Measurements from ENCODE around the gene ZIC1.

The ZIC1 gene

DNA sequence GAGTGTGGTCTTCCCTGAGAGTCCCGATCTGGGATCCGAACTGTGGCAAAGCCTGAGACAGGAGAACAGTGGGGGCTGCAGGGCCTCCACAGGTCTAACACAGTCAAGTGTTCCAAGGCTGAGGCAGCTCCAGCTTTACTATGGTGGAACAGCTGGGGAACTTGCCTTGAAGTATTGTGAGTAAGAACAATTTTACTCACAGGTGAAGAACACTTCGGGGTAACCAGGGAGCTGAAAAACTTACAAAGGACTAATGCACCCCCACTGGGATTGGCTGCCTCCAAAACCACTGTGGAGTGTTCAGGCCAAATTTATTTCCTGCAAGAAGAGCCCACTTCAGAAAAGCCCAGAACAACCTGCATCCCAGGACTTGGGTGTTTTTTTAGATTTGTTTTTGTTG is 28.2 kb upstream of the ZIC1 start:
- no peak for DNase-seq

DNA sequence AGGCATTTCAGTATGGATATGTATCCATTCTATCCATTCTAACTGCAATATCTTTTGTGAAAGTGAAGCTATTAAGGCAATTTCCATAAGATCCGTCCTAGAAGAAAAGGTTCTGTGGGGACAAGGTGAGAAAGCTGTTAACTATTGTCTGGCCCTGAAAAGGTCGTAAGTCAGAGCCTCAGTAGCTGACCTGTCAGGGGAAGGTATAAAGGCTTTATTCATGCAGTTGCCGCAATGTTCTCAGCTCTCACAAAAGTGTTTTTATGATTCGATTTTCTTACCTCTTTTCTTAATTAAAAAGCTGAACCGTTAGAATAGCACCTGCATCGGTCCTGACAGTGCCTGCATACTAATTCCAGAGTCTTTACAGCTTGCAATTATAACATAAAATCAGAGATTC is 27.6 kb upstream of the ZIC1 start:
- no peak for DNase-seq

DNA sequence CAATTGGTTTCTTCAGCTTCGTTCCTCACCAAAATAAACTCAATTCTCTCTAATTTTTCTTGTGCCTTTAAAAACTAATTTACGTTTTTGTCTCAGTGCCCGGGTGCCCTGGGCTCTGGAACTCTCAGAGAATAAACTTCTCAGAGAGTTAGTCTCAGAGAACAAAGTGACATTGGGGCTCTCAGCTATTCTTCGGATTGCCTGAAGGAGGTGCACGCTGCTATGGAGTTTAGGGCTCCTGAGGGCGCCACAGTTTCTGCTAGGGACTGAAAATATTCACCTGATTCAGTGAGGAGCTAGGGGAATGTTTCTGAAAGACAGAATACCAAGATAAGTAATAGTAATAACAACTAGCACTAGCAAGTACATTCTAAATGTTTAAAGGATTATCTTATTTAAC is 25.5 kb upstream of the ZIC1 start:
- no peak for DNase-seq

DNA sequence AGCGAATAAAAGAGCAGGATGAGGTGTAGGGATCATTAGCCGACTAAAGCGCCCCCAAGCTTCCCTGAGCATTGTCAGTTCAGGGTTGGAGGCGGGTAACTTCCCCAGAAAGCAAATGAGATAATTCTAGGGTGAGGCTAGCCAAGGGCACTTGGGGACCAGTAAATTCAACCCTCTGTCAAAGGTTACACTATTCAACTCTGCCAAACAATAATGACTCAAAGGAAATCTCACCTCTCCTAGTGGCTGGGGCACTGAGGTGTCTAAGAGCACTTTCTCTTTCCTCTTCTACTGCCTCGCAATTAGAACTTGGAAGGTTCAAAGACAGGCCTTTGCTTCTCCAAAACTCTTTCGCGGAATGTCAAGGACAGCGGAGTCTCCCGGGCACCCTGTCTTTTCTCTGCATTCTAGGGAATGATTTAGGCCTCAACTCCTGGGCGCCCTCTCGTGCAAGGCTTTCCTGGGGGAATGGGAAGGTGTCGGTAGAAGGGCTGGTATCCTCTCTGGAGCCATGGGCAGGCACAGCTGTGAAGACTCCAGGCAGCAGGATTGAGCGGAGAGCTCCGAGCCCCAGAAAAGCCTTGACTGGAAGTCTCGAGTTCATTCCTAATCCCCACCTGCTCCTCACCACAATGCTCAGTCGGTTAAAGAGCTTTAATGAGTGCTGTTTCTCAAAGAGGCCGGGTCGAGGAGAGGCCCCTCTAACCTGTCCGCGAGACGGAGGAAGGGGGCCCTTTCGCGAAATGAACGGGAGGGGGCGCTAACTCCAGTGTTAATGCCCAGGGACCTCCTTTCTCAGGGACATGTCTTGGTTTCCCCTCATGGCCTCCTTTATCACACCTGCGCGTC is 24.7 kb upstream of the ZIC1 start:
- DNase-seq = no peak

DNA sequence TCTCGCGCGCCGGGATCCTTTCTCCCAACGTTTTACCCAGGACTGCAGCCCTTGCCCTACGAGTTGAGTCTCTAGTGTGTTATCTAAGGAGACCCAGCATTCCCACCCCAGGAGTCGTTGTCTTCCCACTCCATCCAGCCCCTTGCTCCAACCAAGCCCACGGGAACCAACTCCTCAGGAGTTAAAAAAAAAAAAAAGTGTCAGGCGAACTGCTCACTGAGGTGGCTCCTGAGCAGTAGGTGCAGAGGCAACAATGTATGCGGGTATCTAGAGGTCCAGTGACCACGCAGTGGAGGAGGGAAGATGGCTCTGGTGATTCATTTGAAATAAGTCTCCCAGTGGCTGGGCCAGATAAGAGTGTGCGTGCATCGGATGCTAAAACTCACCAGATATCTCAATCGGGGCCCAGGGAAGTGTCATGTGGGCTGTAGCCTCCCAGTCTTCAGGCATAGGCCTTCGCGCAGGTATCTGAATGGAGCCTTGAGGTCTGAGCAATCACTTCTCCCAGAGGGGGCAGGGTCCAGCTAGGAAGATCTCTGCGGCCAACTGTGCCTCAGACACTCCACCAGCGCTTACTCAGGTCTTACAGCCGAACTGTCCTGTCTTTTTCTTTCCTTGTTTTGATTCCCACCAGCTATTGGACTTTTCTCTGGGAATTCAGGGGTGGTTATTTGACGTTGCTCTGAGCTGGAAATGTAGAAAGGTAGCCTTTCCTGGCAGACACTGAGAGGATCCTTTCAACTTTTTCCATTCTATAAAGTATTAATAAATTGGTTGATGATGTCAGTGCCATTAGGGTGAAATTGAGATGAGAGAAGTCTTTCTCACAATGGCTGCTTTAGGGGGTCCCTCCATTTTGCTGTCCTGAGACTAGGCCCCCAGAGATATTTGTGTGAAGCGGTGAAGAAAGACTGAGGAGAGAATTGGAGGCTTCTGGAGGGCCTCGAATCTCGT is 23.8 kb upstream of the ZIC1 start:
- DNase-seq = no peak

DNA sequence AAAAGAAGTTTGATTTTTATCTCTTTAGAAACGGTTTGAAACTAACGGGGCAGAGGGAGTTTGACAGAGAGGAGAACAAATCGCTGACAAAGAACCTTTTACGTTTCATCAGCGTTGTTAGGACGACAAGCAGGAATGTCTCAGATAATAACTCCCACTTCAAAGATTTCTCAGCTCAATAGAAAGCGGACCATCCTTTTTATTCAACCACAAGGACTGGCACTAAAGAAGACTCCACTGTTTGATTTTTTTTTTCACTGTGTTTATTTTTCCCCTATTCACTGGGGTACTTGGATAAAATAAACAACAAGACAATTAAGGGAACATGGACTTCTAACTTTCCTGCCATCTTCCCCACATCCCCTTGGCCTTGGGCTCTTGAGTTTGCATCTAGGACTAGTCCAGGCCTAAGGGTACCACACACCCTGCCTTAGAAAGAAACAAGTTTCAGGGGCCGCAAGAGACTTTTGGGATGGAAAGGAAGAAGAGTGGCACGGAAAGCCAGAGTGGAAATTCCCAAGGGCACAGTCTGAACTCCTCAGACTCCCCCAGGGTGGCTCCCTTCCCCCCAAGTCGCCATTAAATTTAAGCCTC is 21.8 kb upstream of the ZIC1 start:
- no peak for DNase-seq

DNA sequence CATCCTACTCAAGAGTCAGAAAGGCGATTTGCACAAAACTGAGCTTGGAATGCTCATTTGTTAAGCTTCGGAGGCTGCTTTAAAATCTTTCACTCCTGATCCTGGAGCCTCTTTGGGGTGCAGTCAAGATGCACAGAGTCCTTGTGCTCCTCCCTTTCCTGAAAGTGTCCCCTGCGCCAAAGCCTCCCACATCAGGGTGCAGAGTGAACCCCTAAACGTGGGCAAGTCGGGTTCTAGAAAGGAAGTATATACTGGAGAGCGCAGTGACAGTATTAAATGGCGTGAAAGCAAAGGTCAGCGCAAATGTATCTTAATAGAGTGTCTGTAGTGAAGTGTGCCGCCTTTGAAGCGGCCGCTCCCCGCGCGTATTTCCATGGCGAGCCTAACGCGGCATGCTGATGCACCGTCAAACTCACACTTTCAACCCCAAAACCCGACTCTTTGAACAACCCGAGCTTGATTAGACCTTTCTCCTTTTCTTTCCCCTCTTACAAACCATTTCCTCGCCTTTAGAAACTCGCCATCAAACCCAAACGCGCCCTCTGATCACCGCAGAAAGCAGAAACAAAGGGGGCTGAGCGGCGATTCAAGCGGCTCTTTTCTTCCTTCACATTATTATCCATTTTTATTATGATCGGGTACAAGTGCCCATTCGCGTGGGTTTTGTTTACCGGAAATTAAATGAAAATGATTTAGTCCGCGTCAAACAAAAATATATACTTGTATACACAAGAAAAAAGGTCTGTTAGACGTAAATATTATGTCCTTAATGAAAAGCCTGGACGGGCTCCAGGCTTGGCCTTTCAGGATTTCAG is 21.1 kb upstream of the ZIC1 start:
- DNase-seq = no peak

DNA sequence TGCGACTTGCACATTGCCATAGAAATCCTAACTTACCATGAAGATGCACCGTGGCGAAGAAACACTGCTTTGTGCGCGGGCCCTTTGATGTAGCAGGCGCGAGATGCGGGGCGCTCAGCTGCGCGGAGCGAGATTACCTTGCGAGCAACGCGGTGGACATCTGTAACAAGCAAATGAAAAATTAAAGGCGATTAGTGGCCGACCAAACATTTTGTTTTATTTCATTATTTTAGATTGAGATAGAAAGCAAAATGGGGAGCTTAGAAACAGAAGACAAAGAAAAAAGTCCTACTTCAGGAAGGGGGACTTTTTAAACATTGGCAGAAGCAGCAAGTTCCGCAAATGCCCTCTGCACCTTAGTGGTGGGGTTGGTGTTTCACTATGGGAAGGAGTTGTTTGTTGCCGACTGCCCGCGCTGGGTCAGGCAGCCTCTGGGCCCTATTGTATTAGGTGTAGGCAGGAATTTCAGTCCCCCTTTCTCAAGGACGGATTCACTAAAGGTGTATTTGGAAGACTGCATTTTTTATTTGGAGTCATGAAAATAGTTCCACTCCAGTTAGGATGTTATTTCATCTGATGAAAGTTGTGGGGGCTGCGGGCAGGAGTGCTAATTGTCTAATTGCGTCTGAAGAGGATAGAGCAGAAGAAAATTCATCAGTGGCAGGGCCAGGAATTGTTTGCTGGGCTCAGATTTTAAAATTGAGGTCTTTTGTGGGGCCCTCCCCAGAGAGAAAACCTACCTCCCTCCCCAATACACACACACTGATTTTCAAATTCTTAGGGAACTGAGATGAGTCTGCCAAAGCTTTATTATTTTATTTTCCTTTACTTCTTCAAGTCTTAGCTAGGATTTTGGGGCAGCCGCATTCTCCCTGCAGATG is 20.2 kb upstream of the ZIC1 start:
- DNase-seq = no peak

DNA sequence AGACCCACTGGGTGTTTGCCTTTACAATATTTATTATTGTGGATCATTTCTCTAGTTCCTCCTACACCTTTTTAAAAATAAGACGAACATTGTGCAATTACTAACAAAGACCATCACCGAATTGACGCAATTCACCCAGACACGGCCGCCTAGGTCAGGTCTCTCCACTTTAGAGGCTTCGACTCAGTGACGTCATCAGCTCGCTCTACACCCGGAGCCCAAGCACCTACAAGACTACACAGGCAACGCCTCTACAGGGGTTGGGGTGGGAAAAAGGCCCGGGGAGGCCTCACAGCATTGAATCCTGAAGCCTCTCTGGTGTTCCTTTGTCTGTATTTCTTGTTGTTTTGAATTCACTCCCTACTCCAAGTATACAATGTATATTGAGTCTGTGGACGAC is 19.4 kb upstream of the ZIC1 start:
- no peak for DNase-seq

DNA sequence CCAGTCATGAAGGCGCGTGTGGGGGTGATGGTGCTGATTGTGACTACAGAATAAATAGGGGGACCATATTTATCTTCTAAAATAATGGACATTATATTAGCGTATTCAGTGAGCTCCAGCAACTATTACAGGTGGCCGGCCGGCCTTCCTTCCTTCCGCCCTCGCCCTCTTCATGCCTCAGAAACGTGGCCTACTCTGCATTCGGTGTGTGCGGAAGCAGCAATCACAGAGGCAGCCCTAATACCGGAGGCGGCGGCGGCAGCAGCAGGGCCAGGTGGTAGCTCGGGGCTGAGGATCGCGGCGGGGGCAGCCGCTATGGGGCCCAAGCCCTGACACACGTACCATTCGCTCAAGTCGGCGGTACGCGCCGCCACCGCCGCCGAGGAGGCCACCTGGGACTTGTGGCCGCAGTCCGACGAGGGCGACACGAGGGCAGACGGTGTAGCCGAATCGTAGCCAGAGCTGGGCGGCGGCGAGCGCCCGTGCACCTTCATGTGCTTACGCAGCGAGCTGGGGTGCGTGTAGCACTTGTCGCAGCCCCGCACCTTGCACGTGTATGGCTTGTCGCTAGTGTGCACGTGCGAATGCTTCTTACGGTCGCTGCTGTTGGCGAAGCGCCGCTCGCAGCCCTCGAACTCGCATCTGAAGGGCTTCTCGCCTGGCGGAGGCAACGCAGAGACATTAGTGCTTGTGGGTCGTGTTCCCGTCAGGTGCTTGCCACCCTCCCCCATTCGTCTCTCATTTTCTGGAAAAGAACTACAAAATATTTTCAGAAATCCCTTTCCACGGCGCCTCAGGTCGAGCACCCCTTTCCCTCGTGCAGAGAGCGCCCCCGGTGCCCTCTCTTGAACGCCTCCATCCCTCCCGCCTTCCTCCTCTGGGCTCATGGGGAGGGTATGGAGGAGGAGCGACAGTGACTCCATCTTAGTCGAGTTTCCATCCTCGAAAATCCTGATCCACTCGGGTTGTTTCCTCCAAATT is 18.3 kb upstream of the ZIC1 start:
- DNase-seq = no peak

DNA sequence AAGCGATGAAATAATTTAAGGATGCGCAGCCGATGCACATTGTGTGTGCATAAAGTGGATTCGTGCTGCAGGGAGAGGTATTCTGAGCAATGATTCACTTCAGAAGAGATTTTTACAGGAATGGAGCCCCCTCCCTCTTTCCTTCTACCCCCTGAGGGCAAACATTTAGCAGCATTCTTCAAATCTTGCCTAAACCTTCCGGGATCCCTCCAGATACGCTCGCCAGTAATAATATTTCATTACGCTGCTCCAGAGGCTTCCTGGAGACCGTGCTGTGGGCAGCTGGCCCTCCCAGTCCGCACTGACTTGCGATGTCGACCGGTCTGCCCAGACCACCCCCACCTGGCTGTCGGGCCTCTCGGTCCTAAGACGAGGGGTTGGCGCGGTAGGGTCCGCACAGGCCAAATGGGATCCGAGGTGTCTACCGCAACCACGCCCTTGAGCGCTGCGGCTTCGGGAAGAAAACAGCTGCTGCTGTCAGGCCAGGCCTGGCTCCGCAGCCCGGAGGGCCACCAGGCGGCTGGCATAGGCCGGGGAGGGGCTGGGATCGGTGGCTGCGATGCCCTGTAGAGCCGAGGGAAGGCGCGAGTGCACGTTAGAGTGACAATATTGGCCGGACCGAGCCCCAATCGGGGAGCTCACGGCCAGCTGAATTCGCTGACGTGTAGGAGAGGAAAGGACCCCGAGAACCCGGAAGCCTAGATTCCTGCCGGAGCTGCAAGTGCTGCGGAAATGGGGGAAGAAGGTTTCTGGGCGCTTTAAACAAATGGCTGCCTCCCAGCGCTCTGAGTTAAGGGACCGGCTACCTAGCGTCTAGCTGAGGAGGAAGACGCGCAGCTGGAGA is 17.2 kb upstream of the ZIC1 start:
- no peak for DNase-seq

DNA sequence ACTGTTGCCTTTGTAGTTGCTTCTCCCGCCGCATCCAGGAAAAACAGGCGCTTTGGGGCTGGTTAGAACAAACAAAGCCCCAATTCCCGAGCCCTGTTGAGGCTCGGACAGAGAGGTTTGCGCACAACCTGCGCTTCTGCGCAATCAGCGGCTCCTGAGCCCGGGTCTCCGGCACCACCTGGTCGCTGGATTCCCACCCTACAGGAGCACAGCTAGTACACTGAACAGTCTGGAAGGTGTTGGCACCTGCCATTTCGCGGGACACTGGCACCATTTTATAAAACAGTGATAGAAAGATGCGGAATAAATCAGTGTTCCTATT is 16.6 kb upstream of the ZIC1 start:
- no peak for DNase-seq

DNA sequence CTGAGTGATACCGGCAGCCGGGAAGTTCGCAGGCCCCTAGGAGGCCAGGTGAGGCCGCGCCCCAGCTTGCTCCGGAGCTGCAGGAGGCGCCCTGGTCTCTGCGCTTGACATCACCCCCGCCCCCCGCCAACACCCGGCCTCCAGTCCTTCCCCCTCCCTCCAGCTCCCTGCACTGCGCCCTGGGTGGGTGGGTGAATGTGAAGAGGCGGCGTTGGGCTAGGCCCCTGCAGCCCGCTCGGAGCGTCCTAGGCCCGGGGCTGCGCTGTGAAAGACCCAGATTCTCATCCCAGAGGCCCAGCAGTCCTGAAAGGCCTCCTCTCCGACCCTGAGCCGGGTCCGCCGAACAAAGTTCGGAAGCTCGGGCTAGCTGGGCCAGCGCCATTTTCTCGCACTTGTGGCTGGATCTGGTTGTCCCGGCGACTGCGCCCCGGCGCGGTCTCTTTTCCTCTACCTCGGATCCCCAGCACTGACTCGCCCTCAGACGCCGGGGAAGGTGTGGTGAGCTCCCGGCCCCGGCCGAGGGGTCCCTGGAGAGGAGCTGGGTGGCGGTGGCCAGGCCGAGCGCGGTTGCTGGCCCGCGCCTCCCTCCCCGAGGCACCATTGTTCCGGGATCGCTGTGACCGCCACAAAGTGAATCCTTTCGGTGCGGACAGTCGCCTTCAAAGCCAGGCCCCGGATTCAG is 15.8 kb upstream of the ZIC1 start:
- no peak for DNase-seq

DNA sequence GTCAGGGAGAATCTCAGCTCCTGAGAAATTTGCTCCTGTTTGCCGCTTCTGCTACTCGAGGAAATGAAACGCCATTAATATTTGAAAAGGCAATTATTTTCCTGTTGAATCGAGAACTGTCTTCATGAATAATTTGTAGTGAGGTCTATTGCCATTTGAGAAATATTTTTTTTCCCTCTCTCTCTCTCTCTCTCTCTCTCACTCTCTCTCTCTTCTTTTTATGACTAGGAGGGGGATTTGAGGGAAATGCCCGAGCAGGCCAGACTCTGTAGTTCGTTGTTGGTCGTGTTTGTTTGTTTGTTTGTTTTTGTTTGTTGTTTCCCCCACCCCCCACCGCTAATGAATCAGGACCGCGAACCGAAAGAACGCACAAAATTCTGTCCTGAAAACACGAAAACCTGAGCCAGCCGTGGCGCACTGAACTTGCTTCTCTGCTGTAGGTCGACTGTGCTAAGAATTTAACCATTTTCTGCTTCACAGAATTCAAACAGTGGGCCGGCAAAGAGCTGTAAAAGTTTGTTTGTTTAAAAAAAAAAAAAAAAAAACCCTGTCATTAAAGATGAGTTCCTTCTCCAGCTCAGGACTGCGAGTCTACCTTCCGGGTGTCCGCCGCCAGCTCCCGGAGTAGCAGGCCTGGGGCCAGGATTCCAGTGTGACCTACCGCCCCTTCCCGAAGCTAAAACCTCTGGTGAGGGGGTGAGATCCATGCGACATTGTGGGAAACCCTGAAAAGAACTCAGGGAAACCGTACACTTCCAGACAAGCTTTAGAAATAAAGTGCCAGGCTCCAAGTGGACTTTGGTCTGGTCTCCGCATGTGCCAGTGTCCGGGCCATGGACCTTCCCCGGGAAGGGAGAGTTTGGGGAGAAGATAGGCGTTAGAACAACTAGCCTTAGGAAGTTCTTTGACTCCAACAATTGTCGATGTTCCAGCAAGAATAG is 15.0 kb upstream of the ZIC1 start:
- DNase-seq = no peak

DNA sequence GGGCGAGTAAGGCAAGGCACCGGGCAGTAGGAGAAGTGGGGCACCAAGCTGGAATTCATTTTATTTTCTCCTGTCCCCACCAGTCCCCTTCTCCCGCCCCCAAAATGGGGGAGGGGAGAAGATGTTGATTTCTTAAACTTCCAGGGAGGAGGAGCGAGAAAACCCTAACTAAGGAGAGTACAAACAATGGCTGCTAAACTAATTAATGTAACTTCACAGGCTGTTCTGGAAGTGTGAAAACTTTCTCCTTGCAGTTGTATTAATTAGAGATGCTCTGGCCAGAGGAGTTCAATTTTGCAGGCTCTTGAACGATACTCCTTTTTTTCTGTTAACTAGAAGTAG is 14.3 kb upstream of the ZIC1 start:
- no peak for DNase-seq

DNA sequence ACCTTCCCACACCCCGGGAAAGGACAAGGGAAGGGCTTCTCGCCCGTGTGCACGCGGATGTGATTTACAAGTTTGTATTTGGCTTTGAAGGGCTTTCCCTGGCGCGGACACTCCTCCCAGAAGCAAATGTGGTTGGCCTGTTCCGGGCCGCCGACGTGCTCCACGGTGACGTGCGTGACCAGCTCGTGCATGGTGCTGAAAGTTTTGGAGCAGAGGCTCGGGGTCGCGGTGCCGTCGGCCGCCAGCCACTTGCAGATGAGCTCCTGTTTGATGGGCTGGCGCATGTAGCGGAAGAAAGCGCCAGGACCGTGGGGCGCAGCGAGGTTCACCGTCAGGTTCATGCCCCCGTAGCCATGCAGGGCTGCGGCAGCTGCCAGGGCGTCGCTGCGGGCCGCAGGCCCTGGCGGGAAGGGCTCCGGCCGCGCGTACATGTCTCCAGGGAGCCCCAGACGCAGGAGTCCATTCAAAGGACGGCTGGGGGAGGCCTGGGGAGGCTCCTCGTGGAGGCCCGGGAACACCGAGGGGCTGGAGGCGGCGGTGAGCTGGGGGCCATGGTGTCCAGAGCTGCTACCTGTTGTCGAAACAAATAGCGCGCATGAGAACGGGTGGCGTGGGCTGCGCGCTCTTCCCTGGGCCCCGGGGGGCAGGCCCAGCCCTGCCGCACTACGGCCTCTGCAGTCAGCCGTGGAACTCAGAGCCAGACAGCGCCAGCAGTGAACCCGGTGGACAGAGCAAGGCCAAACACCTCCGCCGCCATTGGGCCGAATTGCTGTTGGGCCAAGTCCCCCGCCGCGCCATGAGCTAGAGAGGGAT is 13.1 kb upstream of the ZIC1 start:
- no peak for DNase-seq

DNA sequence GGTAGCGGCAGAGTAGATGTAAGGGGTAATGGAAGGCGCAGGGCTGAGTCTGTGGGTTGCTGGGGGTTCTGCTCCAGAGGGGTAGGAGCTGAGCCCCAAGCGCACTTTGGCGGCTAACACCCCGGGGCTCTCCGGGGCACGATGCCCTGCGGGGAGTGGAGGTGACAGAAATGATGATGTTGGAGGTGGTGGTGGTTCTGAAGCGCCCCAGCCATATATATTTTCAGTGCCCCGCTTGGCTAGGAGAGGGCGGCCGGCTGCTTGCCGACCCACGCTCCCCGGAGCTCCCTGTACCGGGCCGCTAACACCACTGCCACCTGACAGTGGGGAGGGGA is 12.5 kb upstream of the ZIC1 start:
- DNase-seq = no peak
